Urothelium cell line (cell line): ENCODE data around the gene CPED1.

ENCODE experiments used
- DNase-seq: peaks from one replicate; pipeline ENCODE4 v3.0.0; 2011; ENCODE audit warnings: low spot score, mixed read lengths
- FAIRE-seq: peaks from 2 replicates; lab custom pipeline; 2011; peaks lifted over from hg19 to GRCh38; lab: Jason Lieb, UNC

The CPED1 gene

DNA sequence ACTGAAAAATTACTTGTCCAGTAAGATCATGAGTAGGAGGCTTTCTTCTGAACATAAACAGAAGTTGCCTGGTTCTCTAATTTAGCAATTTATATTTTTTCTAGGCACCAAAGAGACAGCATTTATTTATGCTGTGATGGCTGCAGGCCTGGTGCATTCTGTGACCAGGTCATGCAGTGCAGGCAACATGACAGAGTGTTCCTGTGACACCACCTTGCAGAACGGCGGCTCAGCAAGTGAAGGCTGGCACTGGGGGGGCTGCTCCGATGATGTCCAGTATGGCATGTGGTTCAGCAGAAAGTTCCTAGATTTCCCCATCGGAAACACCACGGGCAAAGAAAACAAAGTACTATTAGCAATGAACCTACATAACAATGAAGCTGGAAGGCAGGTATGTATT, 343.1 kb downstream of the CPED1 start:
- FAIRE-seq (no peak), DNase-seq (no peak)

- DNase-seq: no peak
- no peak for FAIRE-seq
These were observed 345.9 kb downstream of the CPED1 start for GRCh38 chr7:121334376-121334775.

DNA sequence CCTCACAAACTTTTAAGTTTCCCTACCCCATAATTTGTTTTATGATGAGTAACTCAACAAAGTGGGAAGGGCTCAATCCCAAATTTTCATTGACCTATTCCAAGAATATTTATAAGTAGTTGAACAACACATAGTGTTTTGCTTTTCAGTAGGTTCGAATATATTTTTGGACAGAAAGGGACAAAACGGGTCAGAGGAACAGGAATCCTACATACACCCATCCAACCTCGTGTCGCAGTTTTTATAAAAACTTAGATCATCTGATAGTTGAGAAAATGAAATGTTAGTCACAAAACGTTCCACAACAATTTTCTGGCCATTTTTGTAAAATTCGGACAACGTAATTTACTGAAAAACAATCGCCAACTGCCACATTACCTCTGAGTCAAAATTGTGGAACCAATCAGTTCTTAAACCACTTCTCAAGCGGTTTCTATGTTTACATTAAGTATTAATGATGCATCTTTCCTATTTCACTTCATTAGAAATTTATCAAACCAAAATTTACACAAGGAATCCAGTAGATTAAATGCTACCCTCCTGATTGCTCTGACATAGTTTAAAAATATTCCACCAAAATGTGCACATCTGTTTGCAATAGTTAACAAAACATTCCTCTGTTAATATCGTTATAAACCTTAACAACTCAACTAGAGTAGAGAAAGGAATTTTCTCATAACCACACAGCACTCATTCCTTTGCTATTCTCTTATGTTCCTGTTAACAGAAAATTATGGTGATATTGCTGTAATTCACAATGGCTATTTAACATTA, 346.6 kb downstream of the CPED1 start:
- FAIRE-seq (no peak), DNase-seq (no peak)

DNA sequence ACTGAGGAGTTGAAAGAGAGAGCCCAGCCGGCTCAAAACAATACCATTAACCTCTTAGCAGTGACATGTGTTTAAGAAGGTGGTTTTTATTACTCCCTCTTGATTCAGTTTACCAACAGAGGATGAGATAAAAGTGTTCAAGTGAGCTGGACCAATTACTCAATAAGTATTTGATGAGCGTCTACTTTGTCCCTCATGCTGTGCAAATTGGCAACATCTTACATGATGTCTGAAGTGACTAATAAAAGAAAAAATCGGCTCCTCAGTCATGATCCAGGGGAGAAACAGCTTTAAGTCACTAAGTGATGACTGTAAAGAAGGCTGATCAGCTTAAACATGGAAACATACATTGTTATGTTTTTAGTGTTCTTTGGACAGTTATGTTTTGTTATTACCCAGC, 348.1 kb downstream of the CPED1 start:
- FAIRE-seq (no peak), DNase-seq (no peak)

- FAIRE-seq (no peak), DNase-seq (no peak)
These were observed 348.9 kb downstream of the CPED1 start for GRCh38 chr7:121337398-121337797.

DNA sequence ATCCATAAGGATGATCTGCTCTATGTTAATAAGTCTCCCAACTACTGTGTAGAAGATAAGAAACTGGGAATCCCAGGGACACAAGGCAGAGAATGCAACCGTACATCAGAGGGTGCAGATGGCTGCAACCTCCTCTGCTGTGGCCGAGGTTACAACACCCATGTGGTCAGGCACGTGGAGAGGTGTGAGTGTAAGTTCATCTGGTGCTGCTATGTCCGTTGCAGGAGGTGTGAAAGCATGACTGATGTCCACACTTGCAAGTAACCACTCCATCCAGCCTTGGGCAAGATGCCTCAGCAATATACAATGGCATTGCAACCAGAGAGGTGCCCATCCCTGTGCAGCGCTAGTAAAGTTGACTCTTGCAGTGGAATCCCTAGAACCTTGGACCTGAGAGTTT, 350.6 kb downstream of the CPED1 start:
- DNase-seq: no peak
- no peak for FAIRE-seq

GRCh38 chr7:121341933-121342332, 353.4 kb downstream of the CPED1 start:
- no peak for DNase-seq

DNA sequence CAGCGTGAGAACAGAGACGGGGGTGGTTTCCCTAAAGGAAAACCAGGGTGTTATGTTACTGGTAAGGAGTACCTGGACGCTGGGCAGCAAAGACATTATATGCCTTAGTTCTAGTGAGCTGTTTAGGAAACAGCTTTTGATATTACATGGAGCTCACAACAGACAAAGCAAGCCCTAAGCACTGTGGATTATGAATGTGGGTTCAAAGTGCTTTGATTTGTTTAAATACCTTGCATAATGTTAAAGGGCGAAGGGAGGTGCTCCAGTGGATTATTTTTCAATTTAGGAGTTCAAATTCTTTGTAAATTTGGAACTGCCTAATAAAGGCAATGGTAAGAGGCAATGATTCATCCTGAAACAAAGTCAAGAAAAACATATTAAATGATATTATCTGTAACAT, 354.1 kb downstream of the CPED1 start:
- no peak for FAIRE-seq
- DNase-seq: no peak

More at GRCh38 chr7:121341933-121342332, 353.4 kb downstream of the CPED1 start:
- no peak for FAIRE-seq

GRCh38 chr7:121343302-121343701, 354.8 kb downstream of the CPED1 start:
- FAIRE-seq: no peak
- no peak for DNase-seq

- DNase-seq (no peak), FAIRE-seq (no peak)
These were observed 355.6 kb downstream of the CPED1 start for GRCh38 chr7:121344093-121344492.

GRCh38 chr7:121344497-121344896, 356.0 kb downstream of the CPED1 start:
- FAIRE-seq (no peak), DNase-seq (no peak)
